HG03439 (cell line): ENCODE measurements around the gene ADPRH.
"Not testable (repeated sequence)": the region's sequence is repeated elsewhere in the genome, so short reads cannot be mapped to it uniquely, and the experiment has no call there.

ENCODE experiments used
- ATAC-seq: cut with Tn5 transposase; IDR thresholded peaks from one replicate; pipeline ENCODE4 v1.9.1; 2021; ENCODE audit warnings: mild to moderate bottlenecking, moderate library complexity; ENCODE audit not compliant: unreplicated experiment

Gene ADPRH

DNA sequence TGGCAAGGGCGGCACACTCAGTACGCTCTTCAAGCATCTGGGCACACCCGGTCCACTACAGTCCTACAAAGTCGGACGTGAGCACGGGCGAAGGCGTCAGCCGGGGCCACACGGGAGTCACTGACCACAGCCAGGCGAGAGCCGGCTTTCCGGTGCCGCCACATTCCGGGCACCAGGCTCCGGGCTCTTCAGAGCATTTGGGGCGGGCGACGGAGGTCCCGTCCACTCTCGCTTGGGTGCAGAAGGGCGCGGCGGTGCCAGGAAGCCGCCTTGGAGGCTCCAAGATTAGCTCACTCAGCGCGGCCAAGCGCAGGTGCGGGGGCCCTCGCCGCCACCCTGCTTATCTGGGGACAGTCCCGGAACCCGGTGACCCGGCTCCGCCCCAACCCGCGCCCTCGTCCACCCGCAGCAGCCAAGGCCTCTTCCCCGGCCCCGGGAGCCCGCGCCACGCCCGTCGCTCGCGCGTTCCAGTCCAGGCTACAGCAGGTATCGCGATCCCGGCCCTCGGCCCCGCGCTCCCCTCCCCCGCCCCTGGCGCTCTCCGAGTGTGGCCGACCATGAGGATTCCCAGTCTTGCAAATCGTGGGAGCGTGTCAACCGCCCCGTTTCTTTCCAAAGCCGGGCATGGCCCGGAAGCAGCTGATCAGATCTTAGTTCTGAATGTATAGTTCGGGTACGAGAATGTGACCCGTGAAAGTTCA is at the start of gene ADPRH:
ADPRH (plus strand) TSS at position 127 of the 701 bp plus-strand sequence. CDS start 2,678 bp downstream, outside the sequence.
- ATAC-seq, result peak; percentile 61

DNA sequence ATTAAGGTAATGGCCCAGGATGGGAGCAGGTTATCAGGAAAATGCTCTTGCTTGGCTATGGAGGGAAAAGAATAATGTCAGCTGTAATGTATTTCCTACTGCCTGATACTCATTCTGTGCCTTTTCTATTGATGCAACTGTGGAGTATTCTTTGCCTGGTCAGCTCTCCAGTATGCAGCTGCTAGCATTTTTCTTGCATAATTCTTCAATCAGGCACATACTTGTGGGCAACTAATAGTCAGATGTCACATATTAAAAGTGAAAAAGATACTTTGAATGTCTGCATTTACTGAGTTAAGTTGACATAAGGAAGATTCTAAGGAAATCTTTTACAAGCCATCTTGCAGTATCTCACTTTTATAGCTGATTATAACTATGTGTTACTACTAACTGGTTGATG is 49.4 kb upstream of the ADPRH start:
- no peak for ATAC-seq

DNA sequence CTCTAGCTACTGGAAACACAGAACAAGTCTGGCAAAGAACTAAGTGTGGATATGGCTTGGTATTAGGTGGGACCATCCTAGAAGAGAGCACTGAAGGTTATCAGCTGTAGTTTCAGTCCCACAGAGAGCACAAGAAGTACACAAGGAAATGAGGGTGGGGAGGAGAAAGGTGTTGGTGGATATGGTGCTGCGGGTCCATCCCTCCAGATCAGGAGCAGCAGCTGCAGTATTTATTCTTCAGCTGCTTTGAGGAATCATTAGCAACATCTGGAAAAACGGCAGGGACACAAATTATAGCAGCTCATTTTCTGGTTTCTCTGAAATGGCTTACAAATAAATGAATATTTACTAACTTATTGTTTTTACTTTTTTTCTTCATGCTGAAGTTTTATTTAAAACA is 48.8 kb upstream of the ADPRH start:
- ATAC-seq, result no peak

DNA sequence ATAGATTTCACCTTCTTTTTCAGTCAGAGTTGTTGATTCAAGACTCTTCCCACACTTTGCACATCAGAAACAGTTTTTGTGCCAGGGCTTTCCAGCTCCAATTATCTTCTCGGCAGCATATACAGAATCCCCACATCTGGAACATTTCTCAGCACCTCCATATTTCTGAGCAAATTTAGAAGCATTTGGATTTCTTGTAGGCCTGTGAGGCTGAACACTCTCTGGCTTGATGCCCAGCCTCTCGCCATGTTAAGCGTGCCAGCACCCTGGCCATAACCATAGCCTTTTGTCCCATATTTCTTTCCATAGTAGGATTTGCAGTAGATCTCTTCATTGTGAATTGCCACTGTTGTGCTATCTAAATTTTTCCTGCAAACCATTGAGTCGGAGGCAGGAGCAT is 48.1 kb upstream of the ADPRH start:
- no peak for ATAC-seq

DNA sequence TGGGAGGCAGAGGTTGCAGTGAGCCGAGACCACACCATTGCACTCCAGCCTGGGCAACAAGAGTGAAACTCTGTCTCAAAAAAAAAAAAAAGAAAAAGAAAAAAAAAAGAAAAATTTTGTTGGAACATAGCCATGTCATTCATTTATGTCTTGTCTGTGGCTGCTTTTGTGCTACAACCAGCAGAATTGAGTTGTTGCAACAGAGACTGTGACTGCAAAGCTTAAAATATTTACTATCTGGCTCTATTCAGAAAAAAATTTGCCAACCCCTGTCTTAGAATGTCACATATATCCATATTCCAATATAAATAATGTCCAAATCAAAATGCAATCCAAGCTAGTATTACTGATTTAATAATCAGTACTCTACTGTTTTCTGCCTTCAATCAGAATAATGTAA is 45.0 kb upstream of the ADPRH start:
- no peak for ATAC-seq

DNA sequence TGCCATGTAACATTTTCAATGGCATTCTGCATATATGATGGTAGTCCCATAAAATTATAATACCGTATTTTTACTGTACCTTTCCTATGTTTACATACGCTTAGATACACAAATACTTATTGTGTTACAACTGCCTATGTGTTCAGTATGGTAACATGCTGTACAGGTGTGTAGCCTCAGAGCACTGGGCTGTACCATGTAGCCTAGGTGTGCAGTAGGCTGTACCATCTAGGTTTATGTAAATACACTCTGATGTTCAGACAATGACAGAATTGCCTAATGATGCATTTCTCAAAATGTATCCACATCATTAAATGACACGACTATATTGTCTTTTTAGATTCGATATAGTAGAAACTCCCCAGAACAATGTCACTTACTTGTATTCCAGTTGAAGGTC is 42.5 kb upstream of the ADPRH start:
- no peak for ATAC-seq

DNA sequence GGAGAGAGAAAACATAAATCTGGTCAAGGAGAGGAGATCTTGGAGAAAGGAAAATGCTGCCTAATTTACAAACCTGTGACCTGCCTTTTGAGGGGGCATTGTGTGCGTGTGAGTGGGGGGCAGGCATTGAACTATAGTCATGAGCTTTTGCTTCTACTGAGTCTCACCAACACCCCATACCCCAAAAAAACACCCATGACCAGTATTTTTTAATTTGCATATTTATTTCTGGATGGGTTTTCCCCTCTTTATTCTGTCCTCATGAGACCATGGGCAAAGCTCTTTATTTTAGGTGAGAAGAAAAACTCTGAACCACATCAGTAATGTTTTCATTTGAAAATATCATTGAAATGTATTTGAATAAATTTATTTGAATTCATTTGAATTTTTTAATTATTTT is 40.5 kb upstream of the ADPRH start:
- ATAC-seq, result no peak

DNA sequence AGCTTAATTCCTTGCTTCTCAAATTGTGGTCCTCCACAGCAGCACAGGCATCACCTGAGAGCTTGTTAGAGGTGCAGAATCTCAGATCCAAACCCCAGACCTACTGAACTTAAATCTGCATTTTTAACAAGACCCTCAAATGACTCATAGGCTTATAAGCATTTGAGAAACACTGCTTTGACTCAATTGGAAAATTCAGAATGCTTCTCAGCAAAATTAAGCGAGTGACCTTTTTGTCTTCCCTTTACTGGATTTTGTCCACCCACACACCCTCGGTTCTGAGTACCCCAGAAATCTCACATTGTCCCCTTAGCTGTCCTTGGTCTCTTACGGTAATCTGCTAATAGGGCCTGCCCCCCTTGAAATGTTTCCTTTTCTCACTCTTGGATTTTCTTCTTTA is 37.7 kb upstream of the ADPRH start:
- ATAC-seq, result no peak

DNA sequence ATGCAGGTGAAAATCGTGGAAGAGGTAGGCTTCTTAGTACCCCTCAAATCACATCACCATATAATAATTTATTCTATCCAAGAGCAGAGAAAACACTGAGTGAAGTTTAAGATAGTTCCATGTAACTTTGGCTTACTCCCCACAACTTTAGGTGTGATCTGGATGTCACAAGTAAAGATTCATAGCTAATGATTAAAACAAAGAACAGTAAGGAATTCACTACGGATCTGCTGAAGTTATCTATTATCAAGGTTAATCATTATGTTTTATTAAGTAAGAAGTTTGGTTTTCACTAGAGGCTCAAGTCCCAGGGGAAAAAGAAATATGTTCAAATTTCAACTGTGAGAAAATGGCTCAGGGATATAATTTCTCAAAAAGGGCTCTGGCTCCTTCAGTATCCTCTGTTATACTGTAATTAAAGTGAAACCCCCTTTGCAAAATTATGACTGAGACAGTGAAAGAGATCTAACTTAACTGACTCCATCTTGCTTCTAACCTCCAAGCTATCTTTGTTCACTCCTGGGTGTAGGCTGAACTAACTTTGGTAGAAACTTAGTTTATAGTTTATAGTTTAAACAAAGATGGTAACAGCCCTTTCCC is 37.0 kb upstream of the ADPRH start:
- no peak for ATAC-seq

DNA sequence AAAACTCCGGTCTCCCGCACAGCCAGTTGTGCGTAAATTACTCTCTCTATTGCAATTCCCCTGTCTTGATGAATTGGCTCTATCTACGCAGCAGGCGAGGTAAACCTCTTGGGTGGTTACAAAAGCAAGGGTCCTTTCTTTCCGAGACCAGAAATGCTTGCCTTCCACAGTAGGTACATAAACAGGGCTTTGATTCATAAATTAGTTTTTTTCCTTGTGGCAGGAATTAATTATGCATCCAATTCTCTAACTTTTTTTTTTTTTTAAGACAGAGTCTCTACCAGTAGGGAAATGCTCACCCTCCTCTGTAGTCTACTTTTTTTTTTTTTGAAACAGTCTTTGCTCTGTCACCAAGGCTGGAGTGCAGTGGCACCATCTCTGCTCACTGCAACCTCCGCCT is 36.1 kb upstream of the ADPRH start:
- ATAC-seq, result no peak

DNA sequence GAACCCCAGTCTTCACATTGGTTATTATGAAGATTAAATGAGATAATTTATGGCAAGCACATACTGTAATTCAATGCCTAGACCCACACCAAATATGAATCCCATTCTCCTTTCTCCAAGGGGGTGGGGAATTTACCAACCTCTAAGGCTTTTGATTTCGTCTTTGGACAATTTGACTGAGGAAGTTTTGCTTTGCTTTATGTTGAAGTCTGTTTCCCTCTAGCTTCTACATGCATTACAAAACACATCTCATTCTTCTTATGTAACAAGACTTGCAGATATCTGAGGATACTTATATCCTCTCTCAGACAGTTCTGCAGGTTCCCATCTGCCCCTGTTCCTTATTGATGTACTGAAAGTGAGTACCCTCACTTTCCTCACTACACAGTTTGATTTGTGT is 32.1 kb upstream of the ADPRH start:
- no peak for ATAC-seq

DNA sequence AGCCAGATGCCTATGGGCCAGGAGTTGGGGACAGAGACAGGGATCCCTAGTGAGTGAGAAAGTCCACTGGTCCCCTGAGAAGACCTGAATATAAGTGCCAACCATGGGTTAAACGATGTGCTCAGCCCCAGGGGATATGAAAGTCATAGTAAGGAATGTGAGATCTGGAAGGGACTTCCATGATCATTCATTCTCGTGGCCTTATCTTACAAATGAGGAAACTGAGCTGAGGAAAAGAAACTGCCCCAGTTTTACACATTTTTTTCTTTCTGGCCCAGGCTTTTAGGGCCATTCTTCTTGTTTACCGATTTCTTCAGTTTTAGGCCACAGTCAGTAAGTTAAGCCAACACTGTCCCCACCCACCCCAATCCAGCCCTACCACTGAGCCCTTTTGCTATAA is 31.0 kb upstream of the ADPRH start:
- ATAC-seq, result no peak

DNA sequence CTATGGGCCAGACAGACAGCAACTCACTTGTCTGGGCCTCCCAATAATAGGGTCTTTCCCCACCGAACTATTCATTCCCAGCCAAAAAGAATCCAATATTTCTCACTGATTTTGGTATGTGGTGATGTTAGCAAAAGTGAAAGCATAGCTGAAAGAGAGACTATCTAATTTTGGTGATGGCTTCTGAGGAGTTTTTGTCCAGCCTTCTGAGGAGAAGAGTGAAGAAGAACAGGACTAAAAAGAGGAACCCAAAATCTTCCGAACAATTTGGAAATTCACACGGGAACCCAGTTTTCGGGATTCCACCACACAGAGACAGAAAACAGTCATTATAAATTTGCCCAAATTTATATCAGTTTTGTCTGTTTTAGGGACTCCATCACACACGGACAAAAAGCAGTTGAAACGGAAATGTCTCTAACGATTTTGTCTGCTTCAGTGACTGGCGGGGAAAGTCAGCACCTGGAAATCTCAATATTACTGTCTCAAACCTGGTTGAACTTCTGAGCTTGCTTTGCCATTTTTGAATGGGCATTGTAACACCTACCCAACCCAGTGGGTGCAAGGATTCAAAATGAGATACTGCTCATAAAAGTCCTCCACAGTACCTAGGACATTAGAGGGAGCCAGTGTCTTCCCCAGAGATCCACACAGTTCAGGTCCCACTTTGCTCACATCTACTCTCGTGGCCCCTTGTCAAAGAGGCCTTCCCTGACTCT is 28.9 kb upstream of the ADPRH start:
- ATAC-seq, result no peak

DNA sequence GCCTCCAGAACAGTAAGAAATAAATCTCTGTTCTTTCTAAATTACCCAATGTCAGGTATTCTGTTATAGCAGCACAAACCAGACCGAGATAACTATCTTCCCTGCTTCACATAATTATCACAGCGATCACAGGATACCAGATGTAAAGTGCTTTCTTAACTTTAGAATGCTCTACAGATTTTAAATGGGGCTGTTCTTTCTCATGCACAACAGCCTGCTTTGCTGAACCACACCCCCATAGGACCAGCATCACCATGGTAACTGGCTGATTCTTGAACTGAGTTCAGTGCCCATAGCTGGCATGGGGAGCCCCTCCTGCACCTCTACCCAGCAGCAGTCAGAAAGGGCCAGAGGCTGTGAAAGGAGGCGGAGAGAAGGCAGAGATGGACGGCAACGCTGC is 27.7 kb upstream of the ADPRH start:
- ATAC-seq, result no peak

DNA sequence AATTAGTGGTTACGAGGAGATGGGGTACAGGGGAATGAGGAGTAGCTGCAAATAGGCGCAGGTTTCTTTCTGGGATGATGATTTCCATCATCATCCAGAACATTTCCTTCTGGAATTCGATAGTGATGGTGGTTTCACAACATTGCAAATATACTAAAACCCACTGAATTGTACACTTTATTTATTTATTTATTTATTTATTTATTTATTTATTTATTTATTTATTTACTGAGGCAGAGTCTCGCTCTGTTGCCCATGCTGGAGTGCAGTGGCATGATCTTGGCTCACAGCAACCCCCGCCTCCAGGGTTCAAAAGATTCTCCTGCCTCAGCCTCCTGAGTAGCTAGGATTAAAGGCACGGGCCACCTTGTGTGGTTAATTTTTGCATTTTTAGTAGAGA is 26.4 kb upstream of the ADPRH start:
- not testable (repeated sequence) for ATAC-seq

DNA sequence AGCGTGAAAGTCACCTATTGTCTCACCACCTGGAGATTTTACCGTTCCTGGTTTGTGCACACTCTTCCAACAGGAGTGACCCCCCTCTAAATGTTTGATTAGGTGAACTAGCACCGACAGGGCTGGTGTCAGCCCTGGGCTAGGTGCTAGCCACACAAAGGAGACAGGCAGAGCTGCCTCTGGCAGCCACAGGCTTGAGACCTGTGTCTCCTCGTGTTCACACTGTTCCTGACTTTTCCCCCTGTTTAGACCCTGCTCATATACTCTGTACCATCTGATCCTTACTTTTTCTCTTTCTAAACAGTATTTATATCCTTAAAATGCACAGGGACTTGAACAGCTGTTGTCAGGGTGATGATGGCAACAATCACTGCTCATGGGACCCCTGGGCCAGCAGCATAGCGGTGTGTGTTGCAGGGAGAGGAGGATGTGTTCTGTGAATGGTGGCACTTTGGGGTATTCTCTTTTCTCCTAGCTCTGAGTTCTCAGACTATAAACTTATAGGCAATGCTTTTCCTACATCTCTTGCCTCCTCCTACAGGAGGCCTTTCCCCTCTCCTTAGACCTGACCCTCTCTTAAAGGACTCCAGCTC is 25.4 kb upstream of the ADPRH start:
- no peak for ATAC-seq

DNA sequence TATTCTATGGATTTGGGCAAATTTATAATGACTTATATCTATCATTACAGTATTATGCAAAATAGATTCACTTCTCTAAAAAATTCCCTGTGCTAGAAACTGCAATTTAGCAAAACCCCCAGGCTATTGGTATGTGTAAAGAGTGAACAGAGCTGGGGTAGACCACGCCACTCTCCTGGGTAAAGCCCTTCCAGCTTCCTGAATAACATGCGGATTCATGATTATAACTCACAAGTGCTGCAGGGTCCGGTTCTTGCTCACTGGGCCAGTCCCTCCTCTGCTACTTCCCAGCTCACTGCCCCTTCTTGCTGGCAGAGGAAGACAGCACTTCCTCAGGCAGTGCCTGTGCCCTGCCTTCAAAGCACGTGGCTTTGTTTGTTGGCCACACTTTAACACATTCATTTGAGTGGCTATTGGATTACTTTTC is 24.0 kb upstream of the ADPRH start:
- ATAC-seq, result no peak

DNA sequence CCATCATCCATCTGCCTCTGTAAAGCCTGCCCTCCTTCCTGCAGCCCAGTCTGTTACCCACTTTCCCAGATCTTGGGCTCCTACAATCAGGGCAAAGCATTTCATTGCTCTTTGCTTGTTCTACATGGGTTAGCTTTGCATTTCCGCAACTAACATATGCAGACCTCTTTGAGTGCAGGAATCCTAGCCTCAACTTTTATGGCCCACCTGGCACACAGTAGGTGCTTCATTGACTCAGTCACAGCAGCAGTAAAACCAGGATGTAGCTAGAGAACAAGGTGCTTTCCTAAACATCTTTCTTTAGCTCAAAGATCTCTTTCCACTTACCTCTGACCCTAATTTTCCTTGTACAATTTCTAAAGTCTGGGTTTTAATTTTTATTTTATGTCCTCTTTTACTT is 23.4 kb upstream of the ADPRH start:
- ATAC-seq, result no peak

DNA sequence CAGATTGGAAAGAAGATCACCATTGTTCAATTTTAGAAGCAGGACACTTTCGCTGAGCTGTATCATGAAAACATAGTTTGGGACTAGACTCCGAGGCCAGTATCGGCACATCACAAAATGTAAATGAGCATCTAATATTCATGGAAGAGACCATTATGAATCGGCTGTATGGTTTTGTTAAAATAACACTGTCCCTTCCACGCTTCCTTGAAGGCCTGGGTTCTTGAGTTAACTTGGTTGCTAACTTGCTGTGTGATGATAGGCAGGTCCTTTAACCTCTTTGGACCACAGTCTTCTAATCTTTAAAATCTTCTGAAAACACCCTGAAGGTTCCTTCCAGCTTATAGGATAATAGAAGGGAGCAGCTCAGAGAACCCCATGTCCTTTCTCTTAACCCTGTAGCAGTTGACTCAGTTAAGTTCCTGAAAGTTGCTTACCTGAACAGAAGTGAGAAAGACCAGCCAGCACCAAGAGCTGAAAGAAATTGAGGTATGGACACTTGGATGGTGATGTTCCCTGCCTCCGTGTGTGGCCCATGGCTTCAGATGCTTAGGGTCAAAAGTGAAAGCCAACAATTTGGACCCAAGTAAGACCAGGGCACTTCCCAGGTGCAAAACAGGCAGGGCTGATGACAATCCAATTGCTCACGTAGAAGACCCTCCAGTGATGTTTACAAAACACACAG is 22.0 kb upstream of the ADPRH start:
- no peak for ATAC-seq

DNA sequence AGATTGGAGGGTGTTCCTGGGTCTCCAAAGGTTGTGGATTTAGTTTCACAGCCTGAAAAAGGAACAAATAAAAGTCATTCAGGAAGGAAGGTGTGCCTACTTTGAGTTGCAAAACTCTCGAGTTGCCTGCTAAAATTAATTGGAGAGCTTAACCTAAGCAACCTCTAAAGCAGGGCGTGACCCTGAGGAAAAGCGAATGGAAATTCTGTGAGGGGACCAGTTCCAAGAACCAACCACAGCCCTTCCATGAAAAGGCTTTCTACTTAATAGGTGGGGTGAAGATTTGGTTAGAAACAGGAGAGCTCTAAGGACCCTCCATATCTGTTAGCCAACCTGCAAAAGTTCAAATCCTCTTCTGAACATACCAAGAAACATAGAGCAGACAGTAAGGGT is 21.4 kb upstream of the ADPRH start:
- ATAC-seq, result no peak

DNA sequence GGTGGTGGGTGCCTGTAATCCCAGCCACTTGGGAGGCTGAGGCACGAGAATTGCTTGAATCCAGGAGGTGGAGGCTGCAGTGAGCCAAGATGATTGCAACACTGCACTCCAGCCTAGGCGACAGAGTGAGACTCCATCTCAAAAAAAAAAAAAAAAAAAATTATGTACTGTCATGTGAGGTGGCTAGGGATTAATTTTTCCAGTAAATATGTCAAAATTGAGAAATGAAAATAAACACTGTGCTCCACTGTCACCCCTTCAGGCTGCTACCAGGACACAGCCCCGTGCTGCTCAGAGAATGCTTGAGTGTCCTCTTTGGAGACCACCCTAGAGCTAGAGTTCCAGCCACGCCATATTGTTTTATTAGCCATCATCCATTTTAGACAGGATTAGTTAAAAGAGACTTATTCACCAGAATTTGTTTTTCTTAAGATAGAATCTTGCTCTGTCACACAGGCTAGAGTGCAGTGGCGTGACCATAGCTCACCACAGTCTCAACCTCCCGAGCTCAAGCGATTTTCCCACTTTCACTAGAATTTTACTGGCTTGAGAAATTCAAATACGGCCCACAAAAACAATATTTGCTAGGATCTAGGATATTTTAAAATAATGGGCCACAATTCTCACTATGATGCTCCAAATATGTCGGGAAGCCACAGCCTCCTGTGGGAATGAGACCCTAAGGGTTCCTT is 20.5 kb upstream of the ADPRH start:
- ATAC-seq, result no peak
